ENCODE data around the gene KIF27. TPM values are rescaled to one million over a fixed set of nuclear protein-coding genes. Genes with fewer than 3 reads are reported as not detected.
"Not testable (repeated sequence)": the region's sequence is repeated elsewhere in the genome, so short reads cannot be mapped to it uniquely, and the experiment has no call there.

Gene KIF27
- total RNA-seq, 1 donor from 2014 or later, result 4.1 TPM

DNA sequence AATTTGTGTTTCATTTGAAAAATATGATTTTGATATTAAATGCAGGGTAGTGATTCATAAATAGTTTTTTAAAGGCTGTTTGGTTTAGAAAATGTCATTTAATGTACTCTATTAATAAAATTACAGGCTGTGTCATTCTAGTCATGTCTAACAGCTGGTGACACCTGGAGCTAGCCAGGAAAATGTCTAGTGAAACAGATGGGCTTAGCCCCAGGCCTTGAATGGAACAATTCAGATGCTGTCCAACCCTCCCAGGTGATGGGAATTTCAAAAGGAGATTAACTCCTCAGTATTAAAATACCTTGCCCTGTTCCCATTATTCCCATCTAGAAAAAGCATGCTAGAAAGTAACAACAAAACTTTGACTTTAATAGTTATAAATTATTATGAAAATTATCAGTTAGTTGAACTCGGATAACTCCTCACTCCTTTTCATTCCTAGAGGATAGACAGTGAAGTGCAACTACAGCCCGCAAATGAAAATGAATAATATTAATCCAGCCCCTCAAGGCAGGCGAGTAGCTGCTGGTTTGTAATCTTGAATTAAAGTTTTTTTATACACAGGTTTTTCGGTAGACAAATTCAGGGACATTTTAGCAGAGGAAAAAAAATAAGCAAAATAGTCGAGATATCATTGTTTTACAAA lies 90.7 kb downstream of the KIF27 start:
- DNase-seq; H3K27me3 ChIP-seq (ENCODE audit: low read depth); H3K27ac ChIP-seq (replicated peaks); H3K36me3 ChIP-seq; intact Hi-C loops (cut with micrococcal nuclease); H3K4me3 ChIP-seq; H3K4me1 ChIP-seq: not testable (repeated sequence)
- peaks cover 10% of the 10 kb centered on the region for H3K9me3 ChIP-seq (replicated peaks)
- TF ChIP-seq, protein P1, sequence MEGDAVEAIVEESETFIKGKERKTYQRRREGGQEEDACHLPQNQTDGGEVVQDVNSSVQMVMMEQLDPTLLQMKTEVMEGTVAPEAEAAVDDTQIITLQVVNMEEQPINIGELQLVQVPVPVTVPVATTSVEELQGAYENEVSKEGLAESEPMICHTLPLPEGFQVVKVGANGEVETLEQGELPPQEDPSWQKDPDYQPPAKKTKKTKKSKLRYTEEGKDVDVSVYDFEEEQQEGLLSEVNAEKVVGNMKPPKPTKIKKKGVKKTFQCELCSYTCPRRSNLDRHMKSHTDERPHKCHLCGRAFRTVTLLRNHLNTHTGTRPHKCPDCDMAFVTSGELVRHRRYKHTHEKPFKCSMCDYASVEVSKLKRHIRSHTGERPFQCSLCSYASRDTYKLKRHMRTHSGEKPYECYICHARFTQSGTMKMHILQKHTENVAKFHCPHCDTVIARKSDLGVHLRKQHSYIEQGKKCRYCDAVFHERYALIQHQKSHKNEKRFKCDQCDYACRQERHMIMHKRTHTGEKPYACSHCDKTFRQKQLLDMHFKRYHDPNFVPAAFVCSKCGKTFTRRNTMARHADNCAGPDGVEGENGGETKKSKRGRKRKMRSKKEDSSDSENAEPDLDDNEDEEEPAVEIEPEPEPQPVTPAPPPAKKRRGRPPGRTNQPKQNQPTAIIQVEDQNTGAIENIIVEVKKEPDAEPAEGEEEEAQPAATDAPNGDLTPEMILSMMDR (IDR thresholded peaks at IDR 0.05; ENCODE audit: borderline replicate concordance), result peak; percentile 30

DNA sequence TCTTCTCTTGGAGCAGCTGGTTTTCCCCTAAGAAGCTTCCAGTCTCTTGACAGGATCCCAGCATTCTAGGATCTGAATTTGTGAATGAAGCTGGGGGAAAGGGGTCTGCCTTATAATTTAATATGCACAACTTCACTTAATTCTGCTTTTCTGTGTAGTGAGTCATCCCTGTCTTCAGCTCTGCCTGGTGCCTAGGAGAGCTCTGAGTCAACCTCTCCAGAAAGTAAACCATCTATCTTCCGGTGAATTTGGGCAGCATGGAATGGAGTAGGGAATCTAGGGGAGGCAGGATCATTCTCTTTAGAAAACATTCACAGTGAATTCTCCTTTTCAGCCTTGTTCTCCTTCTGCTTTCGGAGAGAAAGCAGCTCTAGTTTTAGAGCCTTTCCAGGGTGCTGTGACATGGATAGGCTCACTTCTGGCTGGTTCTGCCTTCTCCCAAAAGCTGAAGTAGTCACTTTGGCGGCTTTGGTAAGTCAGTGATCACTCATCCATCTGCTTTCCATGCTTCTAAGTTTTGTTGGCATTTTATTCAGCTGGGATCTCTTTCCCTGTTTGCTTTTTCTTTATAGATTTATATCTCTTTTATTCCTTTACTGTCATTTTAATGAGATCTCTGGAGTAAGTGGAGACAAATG lies 96.1 kb downstream of the KIF27 start:
- H3K9me3 ChIP-seq (replicated peaks), result peaks cover 10% of the 10 kb centered on the region
- DNase-seq; H3K4me3 ChIP-seq; H3K27me3 ChIP-seq (ENCODE audit: low read depth); H3K36me3 ChIP-seq; H3K4me1 ChIP-seq; H3K27ac ChIP-seq (replicated peaks); intact Hi-C loops (cut with micrococcal nuclease): not testable (repeated sequence)

DNA sequence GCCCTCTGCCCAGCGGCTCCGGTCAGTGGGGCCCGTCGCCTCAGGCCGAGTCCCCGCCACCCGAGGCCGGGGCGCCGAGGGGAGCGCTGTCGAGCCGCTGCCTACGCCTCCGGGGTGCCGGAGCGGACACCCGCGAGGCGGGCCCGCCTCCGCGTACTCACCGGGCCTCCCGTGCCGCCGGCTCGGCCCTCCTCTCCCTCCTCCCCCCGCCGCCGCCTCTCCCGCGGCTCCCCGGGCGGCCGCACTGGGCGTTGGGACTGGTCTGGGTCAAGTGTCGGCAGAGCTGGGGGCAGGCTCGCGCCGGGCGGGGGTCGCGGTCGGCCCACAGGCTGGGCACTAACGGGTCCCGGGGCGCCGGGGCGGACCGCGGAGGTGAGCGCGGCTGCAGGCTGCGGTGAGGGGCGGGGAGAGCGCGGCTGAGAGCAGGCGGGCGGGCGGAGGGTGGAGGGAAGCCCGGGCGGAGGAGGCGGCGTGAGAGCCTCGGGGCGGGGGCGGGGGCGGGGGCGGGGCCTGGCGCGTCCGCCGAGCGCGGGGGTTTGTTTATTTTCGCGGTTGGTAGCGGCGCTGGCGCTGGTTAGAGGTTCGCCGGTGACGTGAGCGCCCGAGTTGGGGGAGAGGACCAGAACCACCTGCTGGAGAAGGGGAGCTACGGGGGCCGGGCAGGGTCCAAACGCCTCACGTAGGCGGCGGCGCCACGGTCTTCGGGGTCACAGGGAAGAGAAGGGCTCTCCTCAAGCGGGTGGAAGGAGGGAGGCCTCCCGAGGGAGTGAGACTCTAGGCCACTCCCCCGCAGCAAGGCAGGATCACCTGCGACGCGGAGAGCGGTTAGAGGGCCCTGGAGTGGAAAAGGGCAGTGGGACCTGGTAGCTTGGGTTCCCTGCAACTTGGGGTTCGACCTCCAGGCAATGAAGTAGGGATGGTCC lies 103.6 kb downstream of the KIF27 start, which contains the start of gene GKAP1:
GKAP1 (minus strand) TSS at position 414 of the 923 bp plus-strand sequence. CDS start 11,252 bp downstream, outside the sequence.
- H3K27me3 ChIP-seq (ENCODE audit: low read depth); H3K9me3 ChIP-seq (replicated peaks); H3K36me3 ChIP-seq; intact Hi-C loops (cut with micrococcal nuclease): not testable (repeated sequence)
- H3K4me1 ChIP-seq, result peaks cover 14% of the 10 kb centered on the region
- DNase-seq, result peak; percentile 82
- TF ChIP-seq, protein P1 (IDR thresholded peaks at IDR 0.05; ENCODE audit: borderline replicate concordance), result peak; percentile 43
- H3K4me3 ChIP-seq, result peak within 1 kb of the TSS; percentile 83
- peak within 1 kb of the TSS; percentile 89 for H3K27ac ChIP-seq (replicated peaks)

DNA sequence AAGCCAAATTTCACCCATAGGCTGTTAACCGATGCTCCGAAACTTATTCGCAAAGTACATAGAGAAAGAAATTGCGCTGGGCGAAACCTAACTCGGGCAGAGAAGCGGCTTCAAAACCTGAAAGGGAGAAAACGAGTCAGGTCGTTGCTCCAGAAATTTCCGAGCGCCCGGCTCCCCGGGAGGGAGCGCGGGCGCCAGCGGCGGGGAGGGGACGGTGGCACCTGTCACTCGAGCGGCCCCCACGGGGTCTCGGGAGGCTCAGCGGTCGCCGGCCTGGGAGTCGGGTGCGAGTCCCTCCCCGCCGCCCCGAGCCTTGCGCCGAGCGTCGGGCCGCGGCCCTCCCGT lies 104.2 kb downstream of the KIF27 start:
- H3K9me3 ChIP-seq (replicated peaks); intact Hi-C loops (cut with micrococcal nuclease); DNase-seq; H3K36me3 ChIP-seq; H3K27me3 ChIP-seq (ENCODE audit: low read depth): not testable (repeated sequence)
- Histone ChIP-seq H3K27ac (replicated peaks) (peak overlapping the region; percentile 89), H3K4me1 (peaks cover 14% of the 10 kb centered on the region), H3K4me3 (peak overlapping the region; percentile 83)

DNA sequence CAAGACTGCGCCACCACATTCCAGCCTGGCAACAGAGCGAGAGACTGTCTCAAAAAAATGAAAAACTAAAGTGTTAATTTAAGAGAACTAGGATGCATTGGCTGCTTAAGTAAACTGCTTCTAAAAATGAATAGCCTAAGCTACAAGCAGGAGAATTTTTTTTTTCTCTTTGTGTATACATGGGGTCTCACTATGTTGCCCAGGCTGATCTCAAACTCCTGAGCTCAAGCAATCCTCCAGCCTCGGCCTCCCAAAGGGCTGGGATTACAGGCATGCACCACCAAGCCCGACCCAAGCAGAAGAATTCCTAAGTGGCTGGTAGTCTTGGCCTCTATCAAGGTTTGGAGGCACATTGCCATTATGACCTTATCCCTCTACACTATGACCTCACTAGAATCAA lies 106.1 kb downstream of the KIF27 start:
- peaks cover 14% of the 10 kb centered on the region for H3K4me1 ChIP-seq
- H3K4me3 ChIP-seq; H3K36me3 ChIP-seq; H3K9me3 ChIP-seq (replicated peaks); H3K27me3 ChIP-seq (ENCODE audit: low read depth); intact Hi-C loops (cut with micrococcal nuclease); H3K27ac ChIP-seq (replicated peaks); DNase-seq: not testable (repeated sequence)

DNA sequence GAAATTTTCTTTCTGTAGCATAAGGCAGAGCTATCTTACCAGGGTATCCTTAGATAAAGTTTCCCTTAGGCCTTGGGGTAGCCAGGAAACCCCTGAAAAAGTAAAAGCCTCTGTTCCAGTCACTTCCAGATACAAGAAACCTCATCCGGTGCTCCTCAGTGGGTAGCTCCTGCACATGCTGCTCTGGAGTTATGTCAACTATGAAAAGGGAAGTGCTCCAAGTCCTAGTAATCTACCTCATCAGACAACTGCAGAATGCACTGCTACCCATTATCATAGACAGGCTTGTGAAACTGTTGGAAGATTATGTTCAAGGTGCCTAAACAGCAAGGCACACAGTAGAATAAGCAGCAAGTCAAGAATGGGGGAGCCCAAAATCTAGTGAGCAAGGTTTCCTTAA lies 112.0 kb downstream of the KIF27 start:
- DNase-seq; H3K4me3 ChIP-seq; intact Hi-C loops (cut with micrococcal nuclease); H3K27me3 ChIP-seq (ENCODE audit: low read depth); H3K9me3 ChIP-seq (replicated peaks); H3K27ac ChIP-seq (replicated peaks); H3K4me1 ChIP-seq: not testable (repeated sequence)
- H3K36me3 ChIP-seq, result peaks cover 16% of the 10 kb centered on the region

DNA sequence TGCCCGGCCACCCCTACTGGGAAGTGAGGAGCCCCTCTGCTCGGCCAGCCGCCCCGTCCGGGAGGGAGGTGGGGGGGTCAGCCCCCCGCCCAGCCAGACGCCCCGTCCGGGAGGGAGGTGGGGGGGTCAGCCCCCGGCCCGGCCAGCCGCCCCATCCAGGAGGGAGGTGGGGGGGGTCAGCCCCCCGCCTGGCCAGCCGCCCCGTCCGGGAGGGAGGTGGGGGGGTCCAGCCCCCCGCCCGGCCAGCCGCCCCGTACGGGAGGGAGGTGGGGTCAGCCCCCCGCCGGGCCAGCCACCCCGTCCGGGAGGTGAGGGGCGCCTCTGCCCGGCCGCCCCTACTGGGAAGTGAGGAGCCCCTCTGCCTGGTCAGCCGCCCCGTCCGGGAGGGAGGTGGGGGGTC lies 116.8 kb downstream of the KIF27 start:
- peaks cover 16% of the 10 kb centered on the region for H3K36me3 ChIP-seq
- intact Hi-C loops (cut with micrococcal nuclease); H3K4me3 ChIP-seq; DNase-seq; H3K4me1 ChIP-seq; H3K9me3 ChIP-seq (replicated peaks); H3K27me3 ChIP-seq (ENCODE audit: low read depth); H3K27ac ChIP-seq (replicated peaks): not testable (repeated sequence)

DNA sequence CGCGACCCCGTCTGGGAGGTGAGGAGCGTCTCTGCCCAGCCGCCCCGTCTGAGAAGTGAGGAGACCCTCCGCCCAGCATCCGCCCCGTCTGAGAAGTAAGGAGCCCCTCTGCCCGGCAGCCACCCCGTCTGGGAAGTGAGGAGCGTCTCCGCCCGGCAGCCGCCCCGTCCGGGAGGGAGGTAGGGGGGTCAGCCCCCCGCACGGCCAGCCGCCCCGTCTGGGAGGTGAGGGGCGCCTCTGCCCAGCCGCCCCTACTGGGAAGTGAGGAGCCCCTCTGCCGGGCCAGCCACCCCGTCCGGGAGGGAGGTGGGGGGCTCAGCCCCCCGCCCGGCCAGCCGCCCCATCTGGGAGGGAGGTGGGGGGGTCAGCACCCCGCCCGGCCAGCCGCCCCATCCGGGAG lies 117.3 kb downstream of the KIF27 start:
- H3K4me1 ChIP-seq, result not testable (repeated sequence)

More for the DNA sequence above, 117.3 kb downstream of the KIF27 start:
- H3K27me3 ChIP-seq (ENCODE audit: low read depth); H3K9me3 ChIP-seq (replicated peaks); intact Hi-C loops (cut with micrococcal nuclease); DNase-seq; H3K27ac ChIP-seq (replicated peaks); H3K4me3 ChIP-seq: not testable (repeated sequence)
- peaks cover 18% of the 10 kb centered on the region for H3K36me3 ChIP-seq
